GDM1 (cell line): ENCODE data around the gene PCDHB14.
A peak's percentile ranks its signal among the peaks of the same experiment; 100 is the strongest.
"Not testable (repeated sequence)": the region's sequence is repeated elsewhere in the genome, so short reads cannot be mapped to it uniquely, and the experiment has no call there.

ENCODE experiments used
- DNase-seq: peaks from one replicate; lab custom pipeline; 2025; lab: John Stamatoyannopoulos, UW

Gene PCDHB14

GRCh38 chr5:141223112-141223783 is at the start of gene PCDHB14:
Gene PCDHB14, plus strand, starts transcription at chr5:141223343. Its CDS starts 163 bp downstream, at chr5:141223506.
- peak; percentile 6 for DNase-seq

- DNase-seq: not testable (repeated sequence)
These were observed 48.6 kb upstream of the PCDHB14 start for GRCh38 chr5:141174291-141175104.

- DNase-seq: no peak
These were observed 47.2 kb upstream of the PCDHB14 start for GRCh38 chr5:141175933-141176332.

- not testable (repeated sequence) for DNase-seq
These were observed 45.5 kb upstream of the PCDHB14 start, which contains the start of gene PCDHB8 for GRCh38 chr5:141177577-141178191. Gene PCDHB8, plus strand, starts transcription at chr5:141177790. Its CDS starts 245 bp downstream, at chr5:141178035.

GRCh38 chr5:141179371-141179770 is 43.8 kb upstream of the PCDHB14 start:
- not testable (repeated sequence) for DNase-seq

- DNase-seq: not testable (repeated sequence)
These were observed 43.3 kb upstream of the PCDHB14 start for GRCh38 chr5:141179876-141180275.

- no peak for DNase-seq
These were observed 42.8 kb upstream of the PCDHB14 start for GRCh38 chr5:141180313-141180712.

GRCh38 chr5:141182248-141182647 is 40.9 kb upstream of the PCDHB14 start, which contains the start of gene PCDHB16:
Gene PCDHB16, plus strand, starts transcription at chr5:141182387. Its CDS starts 173 bp downstream, at chr5:141182560.
- DNase-seq: no peak

- DNase-seq: not testable (repeated sequence)
These were observed 38.9 kb upstream of the PCDHB14 start for GRCh38 chr5:141184117-141184855.

- peak; percentile 46 for DNase-seq
These were observed 36.1 kb upstream of the PCDHB14 start, which contains the start of gene PCDHB9 for GRCh38 chr5:141186897-141187512. Gene PCDHB9, plus strand, starts transcription at chr5:141187161. Its CDS starts 158 bp downstream, at chr5:141187319.

- not testable (repeated sequence) for DNase-seq
These were observed 34.5 kb upstream of the PCDHB14 start for GRCh38 chr5:141188682-141189081.

- not testable (repeated sequence) for DNase-seq
These were observed 34.0 kb upstream of the PCDHB14 start for GRCh38 chr5:141189131-141189530.

- peak; percentile 16 for DNase-seq
These were observed 30.9 kb upstream of the PCDHB14 start, which contains the start of gene PCDHB10 for GRCh38 chr5:141192110-141192725. Gene PCDHB10, plus strand, starts transcription at chr5:141192353. Its CDS starts 200 bp downstream, at chr5:141192553.

GRCh38 chr5:141194332-141194731 is 28.8 kb upstream of the PCDHB14 start:
- DNase-seq: not testable (repeated sequence)

- DNase-seq: no peak
These were observed 26.8 kb upstream of the PCDHB14 start for GRCh38 chr5:141196363-141196762.

- DNase-seq: no peak
These were observed 23.5 kb upstream of the PCDHB14 start, which contains the start of gene PCDHB11 for GRCh38 chr5:141199359-141200235. Gene PCDHB11, plus strand, starts transcription at chr5:141199627. Its CDS starts 148 bp downstream, at chr5:141199775.

GRCh38 chr5:141201126-141201525 is 22.0 kb upstream of the PCDHB14 start:
- not testable (repeated sequence) for DNase-seq

- DNase-seq: not testable (repeated sequence)
These were observed 21.5 kb upstream of the PCDHB14 start for GRCh38 chr5:141201646-141202045.

- DNase-seq: no peak
These were observed 14.7 kb upstream of the PCDHB14 start, which contains the start of gene PCDHB12 for GRCh38 chr5:141208478-141208877. Gene PCDHB12, plus strand, starts transcription at chr5:141208719. Its CDS starts 189 bp downstream, at chr5:141208908.
